Liver (tissue), 9 donors: ENCODE measurements around the gene MAOA. TPM values are rescaled to one million over a fixed set of nuclear protein-coding genes. Genes with fewer than 3 reads are reported as not detected.

ENCODE experiments used
- DNase-seq: peaks from one replicate; pipeline ENCODE4 v3.0.0-alpha.2; 2017; ENCODE audit warnings: low spot score
- H3K27ac ChIP-seq, 2 donors: one replicate each; pipeline ENCODE4 v1.7.0; 2013; ENCODE audit warnings: inconsistent platforms in 2 of 2, low read length in 2 of 2, control low read depth in 1 of 2, low read depth in 1 of 2, mild to moderate bottlenecking in 1 of 2
- H3K27me3 ChIP-seq, 4 donors: one replicate each; pipeline versions ENCODE4 v1.6.1 to v1.7.0; 2013; ENCODE audit warnings: low read length in 3 of 4, inconsistent platforms in 1 of 4, mild to moderate bottlenecking in 1 of 4, moderate library complexity in 1 of 4; ENCODE audit not compliant: control insufficient read depth in 4 of 4, insufficient read depth in 4 of 4
- H3K36me3 ChIP-seq, 4 donors: one replicate each; pipeline versions ENCODE4 v1.6.1 to v1.7.0; 2013; ENCODE audit warnings: low read length in 3 of 4, mild to moderate bottlenecking in 3 of 4, low read depth in 1 of 4, moderate library complexity in 1 of 4; ENCODE audit not compliant: control insufficient read depth in 4 of 4, insufficient read depth in 3 of 4
- H3K4me1 ChIP-seq, 4 donors: one replicate each; pipeline versions ENCODE4 v1.6.1 to v1.7.0; 2013; ENCODE audit warnings: low read length in 3 of 4, mild to moderate bottlenecking in 3 of 4, moderate library complexity in 1 of 4; ENCODE audit not compliant: control insufficient read depth in 4 of 4, insufficient read depth in 4 of 4
- H3K4me3 ChIP-seq, 3 donors: one replicate each; pipeline versions ENCODE4 v1.6.1 to v1.7.0; 2013; ENCODE audit warnings: low read length in 3 of 3, control low read depth in 1 of 3, low read depth in 1 of 3, mild to moderate bottlenecking in 1 of 3
- H3K9ac ChIP-seq, 2 donors: one replicate each; pipeline ENCODE4 v1.7.0; 2013; ENCODE audit warnings: low read length in 2 of 2, mild to moderate bottlenecking in 2 of 2, moderate library complexity in 2 of 2, control low read depth in 1 of 2, low read depth in 1 of 2
- H3K9me3 ChIP-seq, 4 donors: one replicate each; pipeline versions ENCODE4 v1.6.1 to v1.7.0; 2013; ENCODE audit warnings: low read length in 3 of 4; ENCODE audit not compliant: control insufficient read depth in 4 of 4
- ATF3 ChIP-seq: IDR thresholded peaks from 2 replicates; pipeline ENCODE4 v1.6.1; 2016; ENCODE audit warnings: antibody characterized with exemption
- CTCF ChIP-seq: fragments of 150-350 bp; IDR thresholded peaks from 2 replicates; pipeline ENCODE4 v1.5.1; 2017; ENCODE audit warnings: improper control_type of control experiment, low read depth, low read length; ENCODE audit not compliant: missing input control
- EGR1 ChIP-seq, 2 donors: IDR thresholded peaks; 2 replicates each; pipeline ENCODE4 v1.6.1; 2016 to 2018; ENCODE audit warnings: antibody characterized with exemption in 2 of 2, low read depth in 2 of 2
- FOXA1 ChIP-seq: IDR thresholded peaks from 2 replicates; pipeline ENCODE4 v1.6.1; 2016; ENCODE audit warnings: antibody characterized with exemption
- FOXA2 ChIP-seq: IDR thresholded peaks from 2 replicates; pipeline ENCODE4 v1.6.1; 2016; ENCODE audit warnings: antibody characterized with exemption
- GABPA ChIP-seq, 2 donors: IDR thresholded peaks in 1 of 2; conservative IDR thresholded peaks in 1 of 2; 2 replicates each; pipeline ENCODE4 v1.6.1; 2016; ENCODE audit warnings: antibody characterized with exemption in 2 of 2, mild to moderate bottlenecking in 1 of 2, moderate library complexity in 1 of 2
- HNF4A ChIP-seq, 2 donors: conservative IDR thresholded peaks; 2 replicates each; pipeline ENCODE4 v1.6.1; 2016; ENCODE audit warnings: antibody characterized with exemption in 2 of 2, mild to moderate bottlenecking in 2 of 2
- HNF4G ChIP-seq: IDR thresholded peaks from 2 replicates; pipeline ENCODE4 v1.6.1; 2016; ENCODE audit warnings: antibody characterized with exemption
- JUND ChIP-seq, 2 donors: IDR thresholded peaks; 2 replicates each; pipeline ENCODE4 v1.6.1; 2016; ENCODE audit warnings: antibody characterized with exemption in 2 of 2
- MAX ChIP-seq: IDR thresholded peaks from 2 replicates; pipeline ENCODE4 v1.6.1; 2016; ENCODE audit warnings: antibody characterized with exemption
- NR2F2 ChIP-seq: IDR thresholded peaks from 2 replicates; pipeline ENCODE4 v1.6.1; 2016; ENCODE audit warnings: antibody characterized with exemption
- RAD21 ChIP-seq, 2 donors: IDR thresholded peaks; 2 replicates each; pipeline ENCODE4 v1.6.1; 2016; ENCODE audit warnings: antibody characterized with exemption in 2 of 2, mild to moderate bottlenecking in 2 of 2
- REST ChIP-seq: IDR thresholded peaks from 2 replicates; pipeline ENCODE4 v1.6.1; 2016; ENCODE audit warnings: antibody characterized with exemption, mild to moderate bottlenecking
- RXRA ChIP-seq, 2 donors: IDR thresholded peaks; 2 replicates each; pipeline ENCODE4 v1.6.1; 2017 to 2018; ENCODE audit warnings: antibody characterized with exemption in 2 of 2, mild to moderate bottlenecking in 1 of 2
- SP1 ChIP-seq: IDR thresholded peaks from 2 replicates; pipeline ENCODE4 v1.6.1; 2018; ENCODE audit warnings: antibody characterized with exemption, mild to moderate bottlenecking
- TAF1 ChIP-seq: conservative IDR thresholded peaks from 2 replicates; pipeline ENCODE4 v1.6.1; 2016; ENCODE audit warnings: antibody characterized with exemption, mild to moderate bottlenecking
- YY1 ChIP-seq: IDR thresholded peaks from 2 replicates; pipeline ENCODE4 v1.6.1; 2016; ENCODE audit warnings: antibody characterized with exemption, mild to moderate bottlenecking
- WGBS: extraction: QIAGEN DNeasy Blood & Tissue Kit; methylation state at CpG from one replicate; pipeline ENCODE4 v1.1.7; 2013; 5-methylcytosine and 5-hydroxymethylcytosine counted together
- polyA plus RNA-seq, 2 donors: library from polyadenylated mRNA; stranded (reverse) in 1 of 2; unstranded in 1 of 2; fragments of 200-250 nt in 1 of 2; fragments of >200 nt in 1 of 2; fragmentation: Nextera tagmentation in 1 of 2; extraction: Ambion mirVana in 1 of 2; gene quantifications; one replicate each; pipeline versions ENCODE4 v1.2.1 to v1.2.3, GENCODE V29; 2013 to 2015
- total RNA-seq, 2 donors: library from RNA; depleted of rRNA; stranded (reverse); fragments of >200 nt; gene quantifications; one replicate each; pipeline ENCODE4 v1.2.3, GENCODE V29; 2014
- TF ChIP-seq, protein P1 (sequence below): IDR thresholded peaks from 2 replicates; pipeline ENCODE4 v1.6.1; 2016; ENCODE audit warnings: antibody characterized with exemption
- donor health status: healthy.
- donor health status: healthy.
- donor health status: healthy.
- donor health status: healthy.
- donor health status: healthy.

The MAOA gene
- total and polyA plus RNA-seq, 4 donors: 41.0 to 94.2 (median 75.3) TPM

DNA sequence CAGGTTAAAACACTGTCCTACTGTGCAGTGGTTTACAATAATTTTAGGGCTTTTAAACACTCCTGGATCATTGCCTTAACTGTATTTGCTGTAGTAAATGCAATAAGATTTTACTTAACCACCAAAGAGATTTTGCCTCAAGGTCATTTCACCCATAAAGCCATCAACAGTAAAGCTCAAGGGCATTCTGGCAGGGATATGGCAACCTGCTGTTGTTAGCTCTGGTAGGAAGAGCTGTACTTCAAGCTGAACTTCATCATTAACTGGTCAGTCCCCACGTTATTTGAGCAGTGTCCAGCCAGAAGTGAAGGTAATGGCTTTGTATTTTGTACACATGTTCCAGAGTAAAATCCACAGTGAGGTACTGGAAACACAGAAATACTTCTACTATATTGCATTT, 26.9 kb upstream of the MAOA start:
- Histone ChIP-seq H3K4me1 (no peaks in the 10 kb centered on the region), H3K27ac (no peak overlapping the region), H3K9ac (no peak overlapping the region), H3K9me3 (no peaks in the 10 kb centered on the region), H3K4me3 (no peak overlapping the region), H3K27me3 (no peaks in the 10 kb centered on the region), H3K36me3 (no peaks in the 10 kb centered on the region)
- no peak for DNase-seq
- TF ChIP-seq FOXA2 (no peak), HNF4G (no peak), ATF3 (no peak), YY1 (no peak), RAD21 (IDR thresholded peaks at IDR 0.05) (no peak), SP1 (no peak), CTCF (no peak), EGR1 (IDR thresholded peaks at IDR 0.05; ENCODE audit: low read depth in 2 of 2) (no peak), HNF4A (conservative IDR thresholded peaks at IDR 0.05) (no peak), TAF1 (no peak)
- TF ChIP-seq, protein P1, sequence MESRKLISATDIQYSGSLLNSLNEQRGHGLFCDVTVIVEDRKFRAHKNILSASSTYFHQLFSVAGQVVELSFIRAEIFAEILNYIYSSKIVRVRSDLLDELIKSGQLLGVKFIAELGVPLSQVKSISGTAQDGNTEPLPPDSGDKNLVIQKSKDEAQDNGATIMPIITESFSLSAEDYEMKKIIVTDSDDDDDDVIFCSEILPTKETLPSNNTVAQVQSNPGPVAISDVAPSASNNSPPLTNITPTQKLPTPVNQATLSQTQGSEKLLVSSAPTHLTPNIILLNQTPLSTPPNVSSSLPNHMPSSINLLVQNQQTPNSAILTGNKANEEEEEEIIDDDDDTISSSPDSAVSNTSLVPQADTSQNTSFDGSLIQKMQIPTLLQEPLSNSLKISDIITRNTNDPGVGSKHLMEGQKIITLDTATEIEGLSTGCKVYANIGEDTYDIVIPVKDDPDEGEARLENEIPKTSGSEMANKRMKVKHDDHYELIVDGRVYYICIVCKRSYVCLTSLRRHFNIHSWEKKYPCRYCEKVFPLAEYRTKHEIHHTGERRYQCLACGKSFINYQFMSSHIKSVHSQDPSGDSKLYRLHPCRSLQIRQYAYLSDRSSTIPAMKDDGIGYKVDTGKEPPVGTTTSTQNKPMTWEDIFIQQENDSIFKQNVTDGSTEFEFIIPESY: no peak
- WGBS: 31% methylated on average over 1 of the region's 1 CpG

- Histone ChIP-seq H3K9ac (no peak overlapping the region), H3K4me1 (no peaks in the 10 kb centered on the region), H3K4me3 (no peak overlapping the region), H3K27me3 (no peaks in the 10 kb centered on the region), H3K36me3 (no peaks in the 10 kb centered on the region), H3K9me3 (no peaks in the 10 kb centered on the region), H3K27ac (no peak overlapping the region)
- TF ChIP-seq CTCF (no peak), TAF1 (no peak), FOXA1 (no peak), HNF4G (no peak), SP1 (no peak), RXRA (IDR thresholded peaks at IDR 0.05) (no peak), ATF3 (no peak), RAD21 (IDR thresholded peaks at IDR 0.05) (no peak), JUND (IDR thresholded peaks at IDR 0.05) (no peak), REST (no peak), MAX (no peak), NR2F2 (no peak), YY1 (no peak), FOXA2 (no peak), HNF4A (conservative IDR thresholded peaks at IDR 0.05) (no peak), EGR1 (IDR thresholded peaks at IDR 0.05; ENCODE audit: low read depth in 2 of 2) (no peak), GABPA (IDR thresholded peaks at IDR 0.05 in 1 of 2, conservative IDR thresholded peaks at IDR 0.05 in 1 of 2) (no peak)
- TF ChIP-seq, protein P1: no peak
- no peak for DNase-seq
- WGBS: 90% methylated on average over 1 of the region's 1 CpG
Observed at GRCh38 chrX:43631841-43632240, 24.3 kb upstream of the MAOA start.
